ENCODE data around the gene JARID2.
"Not testable (repeated sequence)": the region's sequence is repeated elsewhere in the genome, so short reads cannot be mapped to it uniquely, and the experiment has no call there.

JARID2 gene

GRCh38 chr6:15290962-15291704 lies 45.3 kb downstream of the JARID2 start:
- DNase-seq, result no peak

DNA sequence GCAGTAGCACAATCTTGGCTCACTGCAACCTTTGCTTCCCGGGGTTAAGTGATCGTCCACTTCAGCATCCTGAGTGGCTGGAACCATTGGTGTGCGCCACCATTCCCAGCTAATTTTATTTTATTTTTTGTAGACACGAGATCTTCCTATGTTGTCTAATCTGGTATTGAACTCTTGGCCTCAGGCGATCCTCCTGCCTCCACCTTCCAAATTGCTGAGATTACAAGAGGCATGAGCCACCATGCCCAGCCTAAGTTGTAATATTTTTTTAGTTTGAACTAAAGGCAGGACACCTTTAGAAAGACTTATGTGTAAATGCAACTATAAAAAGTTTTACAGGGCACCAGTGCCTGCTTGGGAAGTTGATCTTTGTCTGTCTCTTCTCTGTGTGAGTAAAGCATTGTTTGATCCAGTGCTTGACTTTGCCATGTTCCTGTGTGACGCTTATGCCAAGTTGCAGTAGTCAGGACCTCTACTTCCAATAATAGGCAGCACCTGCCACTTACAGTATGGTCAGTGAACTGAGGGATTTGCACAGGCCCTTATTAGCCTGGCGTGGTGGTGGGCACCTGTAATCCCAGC lies 46.9 kb downstream of the JARID2 start:
- DNase-seq, result no peak

- no peak for DNase-seq
Measured at GRCh38 chr6:15293674-15294073, 47.8 kb downstream of the JARID2 start.

DNA sequence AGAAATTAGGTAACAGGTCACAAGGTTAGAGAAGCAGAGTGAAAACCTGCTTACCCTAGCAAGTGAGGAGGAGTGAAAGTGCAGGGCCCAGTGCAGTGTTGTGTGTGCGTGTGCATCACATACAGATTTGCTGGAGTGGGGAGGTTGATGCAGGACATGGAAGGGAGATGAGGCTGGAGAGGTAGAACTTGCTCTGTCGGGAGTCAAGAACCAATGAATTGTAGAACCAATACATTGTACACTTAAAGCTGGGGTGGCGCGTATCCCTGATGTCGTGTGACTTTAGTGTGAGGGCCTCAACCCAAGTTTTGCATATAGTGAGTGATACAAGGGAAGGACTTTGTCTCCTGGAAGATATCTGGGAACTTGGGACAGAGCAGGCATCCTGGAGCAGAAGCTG lies 48.6 kb downstream of the JARID2 start:
- no peak for DNase-seq

DNA sequence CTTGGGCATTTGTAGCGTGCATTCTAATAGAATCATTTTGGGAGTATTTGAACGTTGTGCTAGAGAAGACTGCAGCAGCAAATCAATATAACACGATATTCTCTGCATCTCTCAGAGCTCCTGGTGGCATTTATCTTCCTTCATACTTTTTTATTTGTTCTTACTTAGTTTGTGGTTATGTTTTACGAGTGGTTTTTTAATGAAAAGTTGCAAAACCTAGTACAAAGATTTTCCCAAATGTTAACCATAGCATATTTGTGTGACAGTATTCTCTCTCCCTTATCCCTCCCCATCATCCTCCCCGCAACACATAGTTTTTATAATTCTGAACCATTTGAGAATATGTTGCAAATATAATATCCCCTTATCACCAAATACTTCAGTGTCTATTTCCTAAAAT lies 50.4 kb downstream of the JARID2 start:
- DNase-seq, result no peak

DNA sequence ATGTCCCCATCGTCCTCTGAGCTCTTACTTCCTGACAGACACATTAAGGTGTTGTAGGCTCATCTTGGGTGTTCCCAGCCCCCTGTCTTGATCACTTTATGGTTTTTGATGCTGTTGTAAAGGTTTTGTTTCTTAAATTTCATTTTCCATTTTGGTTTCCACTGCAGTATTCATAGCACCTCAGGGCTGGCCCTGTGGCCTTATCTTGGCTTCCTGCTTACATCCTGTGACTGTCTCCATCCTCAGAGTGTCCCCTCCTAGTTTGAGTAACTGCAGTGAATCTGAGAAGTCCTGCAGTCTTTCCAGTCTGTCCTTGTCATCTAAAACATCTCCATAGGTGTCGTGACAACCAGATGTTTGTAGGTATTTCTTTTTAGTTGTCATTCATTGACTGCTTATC lies 50.9 kb downstream of the JARID2 start:
- DNase-seq, result no peak

GRCh38 chr6:15297167-15297566 lies 51.3 kb downstream of the JARID2 start:
- not testable (repeated sequence) for DNase-seq

- no peak for DNase-seq
Measured at GRCh38 chr6:15297895-15298590, 52.2 kb downstream of the JARID2 start.

DNA sequence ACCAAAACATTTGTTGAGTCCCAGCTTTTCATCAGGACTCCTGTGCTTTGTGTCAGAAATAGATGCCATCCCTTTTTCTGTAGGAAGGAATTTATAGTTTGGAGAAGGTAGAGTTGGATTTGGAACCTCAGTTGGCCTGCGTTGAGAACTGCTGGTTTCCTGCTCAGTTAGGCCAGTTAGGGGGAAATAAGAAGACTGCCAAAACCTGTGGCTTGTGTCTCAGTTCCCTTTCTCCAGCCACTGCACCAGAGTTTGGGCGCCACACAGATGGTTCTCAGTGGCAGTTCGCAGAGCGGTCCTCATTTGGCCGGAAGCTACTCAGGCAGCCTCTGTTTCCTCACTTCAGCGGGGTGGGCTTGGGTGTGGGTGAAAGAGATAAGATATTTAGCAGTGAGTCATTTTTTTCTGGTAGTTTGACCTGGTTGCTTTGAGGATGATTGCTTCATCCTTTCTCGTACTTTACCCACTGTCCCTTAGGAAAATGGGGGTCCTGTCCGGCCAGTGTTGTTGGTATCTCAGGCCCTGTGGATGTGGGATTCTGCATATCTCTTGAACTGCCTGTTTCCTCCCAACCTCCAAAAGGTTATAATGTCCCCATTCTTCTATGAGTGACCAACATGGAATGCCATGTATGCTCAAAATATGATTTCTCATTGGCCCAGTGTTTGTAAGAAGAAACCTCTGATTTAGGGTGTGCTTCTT lies 53.7 kb downstream of the JARID2 start:
- no peak for DNase-seq

- no peak for DNase-seq
Measured at GRCh38 chr6:15301179-15302006, 55.5 kb downstream of the JARID2 start.

GRCh38 chr6:15303162-15303919 lies 57.5 kb downstream of the JARID2 start:
- DNase-seq, result no peak

DNA sequence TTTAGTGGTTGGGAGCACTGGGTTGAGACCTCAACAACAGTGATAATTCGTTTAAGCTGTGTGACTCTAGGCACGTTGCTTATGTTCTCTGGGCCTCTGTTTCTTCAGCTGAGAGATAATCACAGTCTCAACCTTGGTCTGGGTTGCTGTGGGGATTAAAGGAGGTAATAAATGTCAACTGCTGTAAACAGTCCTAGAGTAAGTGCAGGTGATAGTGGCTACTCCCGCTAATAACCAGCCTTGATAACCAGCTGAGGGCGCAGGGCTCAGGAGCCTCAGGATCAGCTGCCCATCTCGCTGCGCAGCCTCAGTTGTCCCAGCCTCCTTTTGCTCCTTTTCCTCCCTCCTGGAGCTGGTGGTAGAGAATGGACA lies 58.0 kb downstream of the JARID2 start:
- DNase-seq, result no peak

DNA sequence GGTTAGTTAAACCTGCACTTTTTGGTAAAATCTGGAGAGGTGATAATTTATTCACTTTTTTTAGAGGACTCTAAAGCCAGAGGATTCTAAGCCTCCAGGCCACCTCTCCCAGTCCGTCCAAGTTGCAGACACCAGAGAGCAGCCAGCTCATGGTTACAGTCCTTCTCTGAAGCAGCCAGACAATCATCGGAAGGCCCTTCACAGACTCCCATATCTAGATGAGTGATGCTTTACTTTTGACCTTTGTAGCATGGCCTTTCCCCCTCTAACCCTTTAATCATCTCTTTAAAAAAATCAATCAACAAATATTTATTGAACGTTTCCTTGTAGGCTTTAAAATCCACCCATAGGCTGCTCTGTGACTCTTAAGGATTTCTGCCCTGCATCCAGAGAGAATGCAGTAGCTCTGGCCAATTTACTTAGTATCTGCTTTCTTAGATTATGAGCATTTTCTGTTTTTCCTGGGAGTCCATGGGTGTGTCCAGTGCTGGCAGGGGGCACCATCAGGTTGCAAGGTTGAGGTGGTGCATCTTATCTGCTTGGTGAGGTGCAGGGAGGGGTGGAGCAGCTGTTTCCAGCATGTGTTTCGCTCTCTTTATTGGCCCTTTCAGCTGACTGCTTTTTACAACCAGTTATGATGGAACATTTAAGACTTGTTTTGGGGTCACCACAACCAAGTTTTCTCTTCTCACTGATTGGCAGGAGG lies 58.6 kb downstream of the JARID2 start:
- no peak for DNase-seq

DNA sequence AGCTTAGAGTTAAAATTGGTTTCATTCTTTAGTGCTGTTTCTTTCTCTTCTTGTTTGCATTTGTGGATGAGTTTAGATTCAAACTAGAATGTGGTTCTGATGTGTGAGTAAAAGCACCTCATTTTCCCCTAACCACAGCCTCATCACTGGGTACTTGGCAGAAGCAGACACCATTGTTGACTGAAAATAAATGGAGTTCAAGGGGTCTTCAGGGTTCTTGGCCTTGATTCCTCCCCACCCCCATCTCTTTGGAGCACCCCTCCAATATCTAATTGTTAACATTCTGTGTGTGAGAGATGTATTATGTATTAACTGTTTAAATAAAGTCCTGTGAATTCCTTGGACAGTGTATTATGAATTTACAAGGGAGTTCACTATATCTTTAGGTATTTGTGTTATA lies 59.6 kb downstream of the JARID2 start:
- DNase-seq, result no peak

- DNase-seq, result no peak
Measured at GRCh38 chr6:15305909-15306308, 60.0 kb downstream of the JARID2 start.

DNA sequence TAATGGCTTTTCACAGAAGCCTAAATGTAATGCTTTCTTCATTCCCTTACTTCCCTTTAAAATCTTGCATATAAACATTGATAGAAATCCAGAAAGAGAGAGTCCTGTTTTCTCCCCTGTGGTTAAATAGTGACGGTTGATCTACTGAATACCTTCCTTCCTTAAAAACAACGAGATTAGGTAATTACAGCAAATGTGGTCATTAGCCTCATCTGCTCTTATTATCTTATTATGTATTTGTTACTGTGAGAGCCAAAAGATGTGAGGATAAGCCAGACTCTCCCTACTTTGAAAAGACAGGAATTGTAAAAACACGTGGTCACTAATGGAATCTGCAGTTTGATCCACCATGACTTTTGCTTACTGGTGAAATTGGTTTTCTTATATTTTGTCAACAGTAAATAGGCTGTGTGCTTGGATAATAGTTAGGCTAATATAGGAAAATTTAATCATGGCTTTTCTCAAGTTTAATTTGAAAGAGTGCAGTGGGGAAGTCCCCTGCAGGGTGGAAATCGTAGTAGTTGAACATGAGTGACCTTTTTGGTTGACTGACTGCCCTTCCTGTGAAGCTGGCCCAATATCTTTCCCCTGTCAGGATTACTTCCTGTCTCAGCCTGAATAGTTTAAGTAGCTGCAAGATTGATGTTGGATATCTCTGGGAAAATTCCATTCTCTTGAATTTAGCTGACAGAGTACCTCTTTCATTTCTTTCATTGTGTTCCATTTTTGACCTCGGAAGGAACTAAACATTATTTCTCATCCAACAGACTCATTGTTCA lies 62.8 kb downstream of the JARID2 start:
- DNase-seq, result no peak

DNA sequence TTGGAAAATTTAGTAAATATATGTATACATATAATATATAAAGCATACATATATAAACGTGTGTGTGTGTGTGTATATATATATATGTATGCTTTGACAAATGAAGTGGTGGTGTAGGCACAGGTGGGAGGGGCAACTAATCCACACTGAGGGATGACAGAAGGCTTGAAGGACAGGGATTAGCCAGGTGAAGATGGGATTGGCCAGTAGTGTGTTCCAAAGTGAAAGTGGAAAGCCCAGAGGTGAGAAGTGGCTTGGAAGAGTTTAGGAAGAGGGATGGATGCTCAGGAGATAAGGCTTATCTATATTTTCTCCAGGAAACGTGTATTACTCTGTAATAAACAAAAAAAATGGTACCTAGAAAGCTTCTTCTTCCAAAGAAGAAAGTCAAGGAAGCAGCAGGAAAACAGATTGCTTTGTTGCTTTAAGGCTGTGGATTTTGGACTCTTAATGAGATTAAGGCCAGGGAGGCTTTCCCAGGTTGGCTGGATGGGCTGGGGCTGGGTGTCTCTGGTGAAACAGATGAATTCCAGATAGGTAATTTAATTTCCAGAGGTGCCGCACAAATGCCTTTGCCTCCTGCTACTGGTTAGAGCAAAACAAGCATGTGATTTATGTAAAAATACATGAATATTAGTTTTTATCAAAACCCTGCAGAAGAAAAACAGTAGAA lies 63.9 kb downstream of the JARID2 start:
- no peak for DNase-seq

DNA sequence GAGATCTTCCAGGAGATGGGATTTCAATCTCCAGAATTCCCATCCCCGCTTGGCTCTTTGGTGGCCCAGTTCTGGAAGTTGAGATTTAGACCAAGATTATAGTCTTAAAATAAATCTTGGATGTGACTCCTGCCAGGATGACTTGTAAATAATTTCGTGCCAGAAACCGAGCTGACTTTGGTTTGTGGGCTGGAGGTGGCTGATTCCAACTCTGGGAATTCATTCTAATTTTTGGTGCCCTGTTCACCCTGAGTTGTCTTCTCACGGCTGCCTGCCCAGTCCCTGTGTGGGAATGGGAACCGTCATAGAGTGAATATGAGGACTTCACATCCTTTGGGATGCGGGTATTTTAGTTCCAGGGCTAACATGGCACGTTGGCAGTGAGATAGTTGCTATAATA lies 64.8 kb downstream of the JARID2 start:
- DNase-seq, result no peak

- DNase-seq, result no peak
Measured at GRCh38 chr6:15312500-15312899, 66.6 kb downstream of the JARID2 start.

- DNase-seq, result no peak
Measured at GRCh38 chr6:15313367-15313766, 67.5 kb downstream of the JARID2 start.

All from amniotic stem cell (primary cell).